ENCODE data around the gene PTGFRN.
A peak's percentile ranks its signal among the peaks of the same experiment; 100 is the strongest.

The PTGFRN gene

DNA sequence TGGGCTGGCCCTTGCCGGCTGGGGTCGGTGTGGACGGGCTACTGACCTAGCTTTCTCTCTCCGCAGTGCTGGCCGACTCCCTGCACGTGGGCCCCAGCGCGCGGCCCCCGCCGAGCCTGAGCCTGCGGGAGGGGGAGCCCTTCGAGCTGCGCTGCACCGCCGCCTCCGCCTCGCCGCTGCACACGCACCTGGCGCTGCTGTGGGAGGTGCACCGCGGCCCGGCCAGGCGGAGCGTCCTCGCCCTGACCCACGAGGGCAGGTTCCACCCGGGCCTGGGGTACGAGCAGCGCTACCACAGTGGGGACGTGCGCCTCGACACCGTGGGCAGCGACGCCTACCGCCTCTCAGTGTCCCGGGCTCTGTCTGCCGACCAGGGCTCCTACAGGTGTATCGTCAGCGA lies 34.9 kb downstream of the PTGFRN start:
- DNase-seq (ENCODE audit: low spot score) = no peak

DNA sequence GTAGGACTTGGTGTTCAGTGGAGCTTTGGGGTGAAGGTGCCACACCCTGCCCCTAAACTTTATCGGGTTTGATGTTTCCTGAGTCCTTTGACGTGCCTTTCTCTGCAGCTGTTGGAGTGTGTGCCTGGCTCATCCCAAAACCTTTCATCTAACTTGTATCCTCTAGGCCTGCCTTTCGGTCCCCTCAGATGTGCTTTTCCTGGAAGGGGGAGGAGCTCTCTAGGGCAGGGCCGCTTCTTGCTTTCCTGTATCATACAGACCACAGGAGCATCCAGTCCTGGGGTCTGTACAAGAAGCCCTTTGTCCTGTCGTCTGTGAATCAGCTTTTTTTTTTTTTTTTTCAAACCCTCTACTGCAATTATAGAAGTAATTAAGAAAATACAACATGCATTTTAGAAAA lies 35.7 kb downstream of the PTGFRN start:
- no peak for DNase-seq (ENCODE audit: low spot score)

DNA sequence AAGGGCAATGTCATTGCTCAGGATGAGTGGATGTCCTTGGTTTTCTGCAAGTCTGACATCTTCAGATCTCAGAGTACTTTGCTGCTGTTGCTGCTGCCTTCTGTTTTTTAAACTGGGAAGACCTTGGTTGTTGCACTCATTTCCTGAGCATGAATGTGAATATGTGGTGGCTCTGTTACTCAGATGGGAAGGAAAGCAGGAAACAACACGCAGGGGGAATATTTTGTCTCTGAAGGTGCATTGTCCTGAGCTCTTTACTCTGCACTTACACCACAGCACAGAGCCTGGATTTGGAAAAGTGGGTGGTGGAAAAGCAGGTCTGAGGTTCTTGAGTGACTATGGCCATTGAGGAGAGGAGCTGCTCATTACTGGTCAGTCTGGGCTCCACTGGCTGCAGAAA lies 36.3 kb downstream of the PTGFRN start:
- no peak for DNase-seq (ENCODE audit: low spot score)

DNA sequence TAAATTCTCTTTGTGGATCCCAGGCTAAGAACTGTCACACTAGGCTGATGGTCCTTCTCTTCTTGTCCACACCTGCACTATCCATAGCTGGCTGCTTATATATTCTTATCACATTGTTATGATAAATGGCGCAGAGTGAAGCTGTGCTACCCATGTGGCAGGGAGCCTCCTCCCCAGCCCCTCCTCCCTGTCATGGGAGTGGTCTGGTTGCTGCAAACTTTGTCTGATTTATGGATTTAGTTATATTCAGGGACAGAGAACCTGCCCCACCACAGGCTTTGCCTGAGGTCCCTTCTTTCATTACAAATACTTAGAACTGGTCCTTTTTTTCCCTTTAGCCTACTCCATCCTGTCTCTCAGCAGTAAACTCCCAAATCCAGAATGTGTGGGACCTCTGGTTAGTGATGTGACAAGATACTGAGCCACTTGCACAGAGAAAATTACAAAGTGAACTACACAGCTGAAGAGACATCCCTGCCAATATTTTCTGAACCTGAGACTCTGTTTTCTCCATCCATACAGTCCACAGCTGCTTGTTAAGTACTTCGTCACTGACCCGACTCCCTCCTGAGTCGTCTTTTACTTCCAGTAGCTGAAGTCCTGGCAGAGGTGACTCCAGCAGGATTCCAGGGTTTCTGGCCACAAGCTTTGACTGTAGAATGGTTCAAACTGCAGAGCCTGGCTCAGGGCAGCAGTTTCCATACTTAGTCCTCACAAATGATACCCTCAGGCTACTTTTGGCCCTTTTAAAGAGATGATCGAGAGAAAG lies 37.6 kb downstream of the PTGFRN start:
- no peak for DNase-seq (ENCODE audit: low spot score)

DNA sequence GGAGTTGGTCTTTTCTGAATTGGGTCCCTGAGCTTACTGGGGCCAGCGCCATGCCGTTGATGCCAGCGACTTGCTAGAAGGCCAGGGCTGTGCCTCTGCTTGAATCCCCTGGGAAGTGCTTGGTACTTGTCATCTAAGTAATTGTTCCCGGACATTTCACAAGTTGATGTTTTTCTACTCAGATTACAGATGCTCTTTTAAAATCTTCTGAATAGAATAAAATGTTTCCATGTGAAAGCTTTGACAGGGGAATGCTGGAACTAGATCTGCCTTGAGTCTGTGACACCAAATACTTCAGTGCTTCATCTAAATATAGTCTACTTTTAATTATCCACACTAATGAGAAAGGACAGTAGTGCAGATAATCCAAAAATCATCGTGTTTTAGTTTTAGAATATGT lies 38.3 kb downstream of the PTGFRN start:
- no peak for DNase-seq (ENCODE audit: low spot score)

DNA sequence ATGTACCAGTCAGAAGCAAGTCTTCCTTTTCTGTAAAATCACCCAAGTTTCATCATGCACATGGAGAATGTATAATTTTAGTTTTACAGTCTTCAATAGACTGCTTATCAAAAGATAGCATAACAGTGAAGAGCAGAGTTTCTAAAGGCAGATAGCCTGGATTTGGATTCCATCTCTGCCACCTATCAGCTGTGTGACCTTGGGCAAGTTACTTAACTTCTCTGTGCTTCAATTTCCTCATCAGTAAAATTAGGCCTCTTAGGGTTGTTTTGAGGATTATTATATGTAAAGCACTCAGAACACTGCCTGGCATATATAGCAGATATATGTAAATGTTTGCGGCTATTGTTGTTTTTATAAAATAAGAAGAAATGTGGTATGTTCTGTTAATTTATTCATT lies 38.9 kb downstream of the PTGFRN start:
- DNase-seq (ENCODE audit: low spot score) = no peak

DNA sequence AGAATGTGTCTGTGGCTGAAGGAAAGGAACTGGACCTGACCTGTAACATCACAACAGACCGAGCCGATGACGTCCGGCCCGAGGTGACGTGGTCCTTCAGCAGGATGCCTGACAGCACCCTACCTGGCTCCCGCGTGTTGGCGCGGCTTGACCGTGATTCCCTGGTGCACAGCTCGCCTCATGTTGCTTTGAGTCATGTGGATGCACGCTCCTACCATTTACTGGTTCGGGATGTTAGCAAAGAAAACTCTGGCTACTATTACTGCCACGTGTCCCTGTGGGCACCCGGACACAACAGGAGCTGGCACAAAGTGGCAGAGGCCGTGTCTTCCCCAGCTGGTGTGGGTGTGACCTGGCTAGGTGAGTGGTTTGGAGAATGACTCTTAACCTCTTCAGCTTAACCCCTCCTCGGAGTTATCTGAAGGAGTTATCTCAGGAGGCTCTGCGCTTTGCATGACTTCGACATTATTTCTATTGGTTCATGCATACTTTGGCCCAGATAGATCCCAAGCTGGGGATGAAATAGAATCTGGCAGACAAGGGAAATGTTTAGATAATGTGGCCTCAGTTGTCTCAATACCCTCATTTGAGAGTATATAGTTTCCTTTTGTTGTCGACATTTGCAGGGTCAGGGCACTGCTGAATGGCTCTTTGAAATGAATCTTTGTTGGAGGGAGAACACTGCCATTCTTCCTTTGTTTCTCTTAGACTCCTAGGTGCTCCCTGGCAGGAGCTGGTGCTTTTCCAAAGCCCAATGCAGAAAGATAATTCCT lies 39.7 kb downstream of the PTGFRN start:
- no peak for DNase-seq (ENCODE audit: low spot score)

DNA sequence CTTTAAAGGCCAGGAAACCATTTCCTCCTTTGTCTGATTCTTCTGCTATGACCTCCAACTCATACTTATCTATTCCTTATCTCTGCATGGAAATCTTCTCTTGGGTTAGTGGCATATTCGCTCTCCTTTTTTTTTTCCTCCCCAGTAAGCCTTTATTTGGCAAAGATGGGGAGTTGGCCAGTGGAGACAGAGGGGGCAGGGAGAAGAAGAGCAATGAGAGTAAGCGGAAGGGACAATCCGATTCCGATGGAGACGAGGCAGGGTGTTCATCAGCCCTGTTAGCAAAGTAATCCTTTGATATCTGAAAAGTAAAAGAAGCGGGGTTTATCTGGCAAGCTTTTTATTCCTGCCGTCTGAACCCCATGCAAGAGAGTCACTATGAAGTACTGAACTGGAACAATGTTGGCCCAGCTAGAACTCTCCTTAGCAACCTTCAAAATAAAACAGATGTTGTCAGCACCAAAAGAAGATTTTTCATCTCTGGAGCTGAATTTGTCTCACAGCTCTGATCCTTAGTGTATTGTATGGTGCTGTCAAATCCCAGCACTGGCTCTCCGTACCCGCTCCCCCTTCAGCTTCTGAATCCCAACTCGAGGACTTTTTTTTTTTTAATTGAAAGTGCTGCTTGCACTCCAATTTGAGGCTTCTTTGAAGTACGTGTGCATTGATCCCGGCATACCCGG lies 40.9 kb downstream of the PTGFRN start:
- no peak for DNase-seq (ENCODE audit: low spot score)

DNA sequence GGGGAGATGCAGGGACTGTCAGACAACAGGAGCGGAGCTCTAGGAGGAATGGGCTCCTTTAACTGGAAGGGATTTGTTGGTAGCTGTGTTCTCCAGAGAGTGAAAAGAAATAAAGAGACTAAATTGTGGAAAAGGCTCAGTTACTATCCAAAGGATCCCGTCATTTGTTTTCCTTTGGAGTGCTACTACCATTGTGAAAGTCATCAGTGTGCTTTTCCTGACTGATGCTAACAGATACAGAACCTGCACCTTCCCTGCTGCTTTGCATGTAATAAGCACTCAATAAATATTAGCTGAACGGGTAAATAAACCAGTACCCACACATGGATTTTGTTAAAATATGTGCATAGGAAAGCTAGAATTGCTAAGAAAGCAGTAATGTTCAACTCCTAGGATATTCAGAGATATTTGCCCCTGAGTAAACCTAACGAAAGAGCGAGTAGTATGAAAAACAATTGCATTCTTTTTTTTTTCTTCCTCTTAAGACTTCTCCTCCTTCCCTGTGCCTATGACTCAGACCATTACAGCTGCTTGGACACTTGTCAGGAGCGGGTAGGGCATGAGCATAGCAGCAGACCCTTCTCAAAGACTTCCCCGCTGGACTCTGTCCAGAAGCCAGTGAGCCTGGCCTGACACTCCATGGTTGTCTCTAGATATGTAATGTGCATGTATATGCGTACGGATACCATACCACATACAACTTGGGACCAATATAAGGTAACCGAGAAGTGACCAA lies 41.7 kb downstream of the PTGFRN start:
- peak; percentile 73 for DNase-seq (ENCODE audit: low spot score)

DNA sequence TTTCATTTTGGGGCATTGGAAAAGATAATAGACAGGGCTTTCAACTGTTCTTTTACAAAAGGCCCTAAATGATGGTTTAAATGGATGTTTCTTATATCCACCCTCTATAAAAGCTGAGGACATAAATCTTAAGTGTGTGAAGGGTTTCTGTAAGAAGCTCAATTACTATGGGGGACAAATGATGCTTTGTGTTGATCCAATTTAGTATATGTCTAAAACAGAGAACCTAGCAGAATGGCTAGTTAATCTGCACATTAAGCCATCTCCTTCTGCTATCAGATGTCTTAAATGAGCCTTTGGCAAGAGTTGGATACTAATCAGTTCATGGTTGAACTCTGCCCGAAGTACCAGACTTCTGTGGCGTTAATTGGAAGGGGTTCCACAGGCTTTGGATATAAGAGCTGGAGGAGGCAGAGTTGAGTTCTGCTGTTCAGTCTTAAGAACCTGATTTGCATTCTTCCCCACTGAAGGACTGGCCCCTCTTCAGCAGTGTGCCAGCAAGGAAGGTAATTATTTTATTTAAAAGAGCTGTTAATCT lies 43.1 kb downstream of the PTGFRN start:
- no peak for DNase-seq (ENCODE audit: low spot score)

DNA sequence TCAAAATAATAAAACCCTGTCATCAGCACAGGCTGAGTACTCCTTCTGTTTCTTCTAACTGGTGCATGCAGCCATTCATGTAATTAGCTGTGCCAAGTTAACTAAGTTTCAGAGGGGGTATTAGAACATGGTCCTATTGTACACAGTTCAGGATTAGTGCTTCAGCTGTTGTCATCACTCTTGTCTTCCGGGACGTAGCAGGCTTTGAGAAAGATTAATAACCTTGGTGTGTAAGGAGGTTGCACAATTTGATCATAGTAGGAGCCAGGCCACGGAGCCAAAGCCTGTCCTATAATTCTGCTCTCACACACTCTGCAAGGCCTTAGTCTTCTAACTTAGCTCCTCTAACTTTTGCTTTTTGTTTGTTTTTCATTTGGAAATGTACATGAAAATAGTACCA lies 44.7 kb downstream of the PTGFRN start:
- no peak for DNase-seq (ENCODE audit: low spot score)

DNA sequence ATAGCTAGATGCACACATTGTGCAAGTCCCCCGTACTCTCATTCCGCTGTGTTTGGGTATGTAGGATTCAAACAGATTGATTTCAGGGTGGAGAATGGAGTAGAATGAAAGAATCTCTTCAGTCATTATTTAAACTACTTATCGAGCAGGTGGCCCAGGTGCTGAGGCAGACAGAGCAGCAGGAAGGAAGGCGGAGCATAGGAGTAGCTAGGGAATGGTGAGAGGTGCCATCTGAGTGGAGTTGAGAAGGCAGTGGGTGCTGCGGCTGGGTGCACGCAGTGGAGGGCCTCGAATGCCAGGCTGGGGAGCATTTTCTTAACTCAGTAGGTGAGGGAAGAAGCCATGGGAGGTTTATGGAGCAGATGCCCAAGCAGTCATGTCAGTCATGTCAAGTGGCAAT lies 46.7 kb downstream of the PTGFRN start:
- no peak for DNase-seq (ENCODE audit: low spot score)

DNA sequence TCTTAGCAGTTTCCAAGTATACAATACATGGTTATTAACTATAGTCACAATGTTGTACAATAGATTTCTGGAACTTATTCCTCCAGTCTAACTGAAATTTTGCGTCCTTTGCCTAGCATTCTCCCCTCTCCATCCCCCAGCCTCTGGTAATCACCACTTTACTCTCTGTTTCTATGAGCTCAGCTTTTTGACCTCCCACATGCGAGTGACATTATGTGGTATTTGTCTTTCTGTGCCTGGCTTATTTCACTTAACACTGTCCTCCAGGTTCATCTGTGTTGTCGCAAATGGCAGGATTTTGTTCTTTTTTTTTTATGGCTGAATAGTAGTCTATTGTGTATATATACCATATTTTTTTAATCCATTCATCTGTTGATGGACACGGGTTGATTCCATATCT lies 47.9 kb downstream of the PTGFRN start:
- no peak for DNase-seq (ENCODE audit: low spot score)

DNA sequence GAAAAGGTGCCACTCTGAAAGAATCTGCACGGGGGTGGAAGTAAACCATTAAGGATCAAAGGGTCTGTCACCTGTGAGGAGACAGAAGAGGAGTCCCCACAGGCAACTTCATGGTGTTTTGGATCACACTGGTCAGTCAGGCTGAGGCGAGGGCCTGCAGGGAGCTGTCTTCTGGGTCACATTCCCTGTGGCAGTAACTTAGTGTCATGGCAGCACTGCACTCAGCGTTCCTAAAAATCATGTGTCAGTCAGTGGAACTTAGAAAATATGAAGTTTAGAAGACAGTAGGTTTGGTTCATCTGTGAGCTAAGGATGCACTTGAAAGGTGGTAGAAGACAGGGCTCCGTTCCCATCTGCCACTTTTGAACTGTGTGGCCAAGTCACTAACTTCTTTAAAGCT lies 48.4 kb downstream of the PTGFRN start:
- DNase-seq (ENCODE audit: low spot score) = no peak

DNA sequence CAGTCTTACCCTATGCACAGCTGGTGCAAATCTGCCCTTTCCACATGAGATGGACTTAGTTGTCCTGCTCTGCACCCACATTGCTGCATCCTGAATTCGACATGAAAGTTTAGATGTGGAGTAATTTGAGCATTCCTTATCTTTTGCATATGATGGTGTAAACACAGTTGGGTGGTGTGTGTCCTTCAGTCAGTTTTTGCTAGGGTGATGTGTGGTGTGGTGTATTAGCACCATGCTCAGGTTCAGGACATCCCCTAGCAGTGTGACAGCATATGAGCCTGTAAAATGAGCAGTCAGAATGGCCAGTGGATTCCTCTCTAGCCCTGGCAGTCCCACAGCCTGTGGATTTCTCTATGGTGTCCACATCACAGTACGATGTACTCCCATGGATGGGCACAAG lies 49.3 kb downstream of the PTGFRN start:
- DNase-seq (ENCODE audit: low spot score) = no peak

DNA sequence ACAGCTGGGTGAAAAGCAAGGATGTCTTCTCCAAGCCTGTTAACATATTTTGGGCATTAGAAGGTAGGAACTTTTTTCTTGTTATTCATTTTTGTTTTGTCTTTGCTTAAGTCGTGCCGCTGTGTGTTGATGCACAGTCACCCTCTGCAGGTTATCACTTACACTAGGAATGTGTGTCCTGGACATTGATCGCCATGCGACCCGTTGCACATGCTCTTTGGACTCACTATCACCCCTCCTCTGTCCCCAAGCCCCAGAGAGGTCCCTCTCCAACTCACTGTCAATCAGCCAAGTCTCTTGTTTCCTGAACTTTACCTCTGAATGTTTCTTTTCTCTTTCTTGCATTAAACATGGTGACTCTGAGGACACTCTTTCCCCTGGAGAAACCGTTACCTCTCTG lies 51.9 kb downstream of the PTGFRN start:
- no peak for DNase-seq (ENCODE audit: low spot score)

DNA sequence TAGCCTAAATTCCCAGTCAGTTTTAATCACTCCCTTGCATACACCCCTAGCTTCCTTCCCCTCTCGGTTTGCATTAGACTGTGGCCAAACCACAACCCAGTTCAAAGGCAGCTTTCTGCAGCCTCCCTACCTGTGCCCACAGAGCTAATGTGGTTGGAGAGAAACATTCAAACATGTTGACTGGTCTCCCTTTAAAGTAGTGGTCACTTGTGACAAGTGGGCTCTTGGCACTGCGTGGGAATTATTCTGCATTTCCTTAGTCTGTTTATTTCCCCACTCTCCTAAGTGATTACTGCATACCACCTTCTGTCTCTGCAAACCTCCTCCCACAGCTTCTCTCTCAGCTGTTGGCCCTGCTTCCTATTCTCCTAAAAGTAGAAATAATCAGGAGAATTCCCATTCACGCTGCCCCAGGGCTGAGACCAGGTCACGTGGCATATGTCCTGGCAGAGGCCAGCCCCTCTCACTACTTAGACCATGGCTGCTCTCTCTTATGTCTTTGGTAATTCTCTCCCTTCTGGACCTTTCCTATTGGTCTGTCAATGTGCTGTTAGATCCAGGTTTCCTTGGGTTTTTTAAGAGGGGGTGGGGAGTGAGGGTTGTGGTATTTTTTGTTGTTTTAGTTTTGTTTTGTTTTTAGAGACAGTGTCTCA lies 53.4 kb downstream of the PTGFRN start:
- no peak for DNase-seq (ENCODE audit: low spot score)

DNA sequence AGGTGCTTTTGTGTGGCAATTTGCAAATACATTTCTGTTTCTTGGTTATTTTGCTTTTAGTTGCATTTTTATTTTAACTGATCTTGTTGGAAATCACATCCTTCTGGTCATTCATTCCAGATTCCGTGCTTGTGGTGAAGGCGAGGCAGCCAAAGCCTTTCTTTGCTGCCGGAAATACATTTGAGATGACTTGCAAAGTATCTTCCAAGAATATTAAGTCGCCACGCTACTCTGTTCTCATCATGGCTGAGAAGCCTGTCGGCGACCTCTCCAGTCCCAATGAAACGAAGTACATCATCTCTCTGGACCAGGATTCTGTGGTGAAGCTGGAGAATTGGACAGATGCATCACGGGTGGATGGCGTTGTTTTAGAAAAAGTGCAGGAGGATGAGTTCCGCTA lies 57.1 kb downstream of the PTGFRN start:
- peak; percentile 65 for DNase-seq (ENCODE audit: low spot score)

DNA sequence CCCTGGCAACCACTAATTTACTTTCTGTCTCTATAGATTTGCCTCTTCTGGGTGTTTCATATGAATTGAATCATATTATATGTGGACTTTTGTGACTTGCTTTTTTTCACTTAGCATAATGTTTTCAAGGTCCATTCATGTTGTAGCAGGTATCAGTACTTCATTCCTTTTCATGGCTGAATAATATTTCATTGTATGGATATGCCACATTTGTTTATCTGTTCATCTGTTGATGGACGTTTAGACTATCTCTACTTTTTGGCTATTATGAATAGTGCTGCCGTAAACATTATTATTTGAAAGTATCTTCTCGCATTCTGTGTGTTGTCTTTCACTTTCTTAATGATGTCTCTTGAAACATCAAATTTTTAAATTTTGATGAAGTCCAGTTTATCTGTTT lies 59.0 kb downstream of the PTGFRN start:
- DNase-seq (ENCODE audit: low spot score) = no peak

DNA sequence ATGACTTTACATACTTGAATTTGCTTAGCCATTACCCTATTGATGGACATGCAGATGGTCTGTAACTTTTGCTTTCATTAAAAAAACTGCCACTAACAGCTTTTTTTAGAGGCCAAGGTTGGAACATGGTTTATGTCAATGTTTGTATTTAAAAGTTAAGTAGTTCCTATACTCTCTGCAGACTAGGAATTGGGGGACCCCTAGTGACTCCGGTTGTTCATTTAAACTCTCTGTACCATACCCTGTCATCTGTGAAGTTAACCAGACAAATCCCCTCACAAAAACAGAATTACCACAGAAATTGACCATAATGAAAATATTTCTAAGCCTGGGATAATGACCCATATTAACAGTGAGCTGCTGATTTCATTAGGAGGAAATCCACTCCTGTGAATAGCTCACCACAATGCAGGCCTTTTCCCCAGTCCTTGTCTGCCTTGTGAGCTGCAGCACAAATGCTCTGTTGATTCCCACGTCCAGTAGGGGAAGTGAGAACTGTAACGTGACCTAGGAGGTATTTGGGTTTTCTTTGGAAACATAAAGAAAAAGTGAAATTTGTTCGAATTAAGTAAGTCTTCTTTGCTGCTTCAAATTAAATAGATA lies 61.6 kb downstream of the PTGFRN start:
- DNase-seq (ENCODE audit: low spot score) = no peak

DNA sequence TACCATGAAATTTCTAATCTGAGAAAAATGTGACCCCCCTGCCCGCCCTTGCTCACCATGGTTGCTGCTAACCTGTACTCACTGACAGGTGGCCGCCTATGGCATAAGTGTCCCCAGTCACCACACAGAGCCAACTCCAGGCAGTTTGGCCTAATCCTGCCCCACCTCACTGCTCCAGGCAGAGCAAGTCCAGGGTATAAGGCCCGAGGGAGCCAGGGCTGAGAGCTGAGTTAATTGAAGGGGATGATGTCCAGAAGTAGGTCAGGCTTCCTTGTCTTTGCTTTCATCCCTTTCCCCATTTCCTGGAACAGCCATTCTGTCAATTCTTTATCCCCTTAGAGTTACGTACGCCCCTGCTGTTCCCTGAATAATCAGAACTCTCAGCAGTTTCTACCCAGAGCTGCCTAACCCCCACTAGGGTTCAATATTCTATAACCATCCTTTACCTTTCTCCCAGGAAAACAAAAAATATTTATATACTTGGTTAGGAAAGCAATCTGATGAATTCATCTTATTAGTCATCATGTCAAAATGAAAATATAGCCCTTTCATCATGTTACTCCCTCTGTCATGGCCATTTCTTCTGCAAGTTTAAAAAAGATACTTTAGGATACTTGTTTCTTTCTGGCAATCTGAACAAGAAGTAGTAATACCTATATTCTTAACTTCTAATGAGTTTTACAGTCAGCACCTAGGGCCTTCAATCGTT lies 62.4 kb downstream of the PTGFRN start:
- DNase-seq (ENCODE audit: low spot score) = peak; percentile 19
